ENCODE results near the gene SERPINA5.
"Not testable (repeated sequence)": the region's sequence is repeated elsewhere in the genome, so short reads cannot be mapped to it uniquely, and the experiment has no call there.

The SERPINA5 gene

DNA sequence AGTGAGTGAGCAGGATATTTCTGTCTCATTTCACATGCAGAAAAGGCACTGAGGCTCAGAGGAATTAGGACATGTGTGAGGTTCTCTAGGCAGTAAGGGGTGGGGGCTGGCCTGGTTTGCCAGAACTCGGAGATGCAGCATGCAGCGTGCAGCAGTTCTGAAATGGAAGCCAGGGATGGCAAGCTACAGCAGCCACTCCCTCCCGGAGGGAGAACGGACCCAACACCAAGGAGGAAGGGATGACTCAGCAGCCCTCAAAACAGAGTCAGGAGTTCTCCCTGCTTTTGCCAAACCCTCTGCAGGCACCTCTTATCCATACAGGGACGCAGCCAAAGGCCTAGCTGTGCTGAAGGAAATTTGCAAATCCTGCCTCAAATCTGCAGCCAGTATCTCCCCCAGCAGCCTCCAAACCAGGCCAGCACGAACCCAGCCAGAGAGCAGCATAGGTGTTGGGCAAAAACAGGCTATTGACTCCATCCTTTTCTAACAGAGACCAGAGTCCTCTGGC is 20.7 kb downstream of the SERPINA5 start:
- DNase-seq (ENCODE audit: low spot score), result peak; percentile 90

DNA sequence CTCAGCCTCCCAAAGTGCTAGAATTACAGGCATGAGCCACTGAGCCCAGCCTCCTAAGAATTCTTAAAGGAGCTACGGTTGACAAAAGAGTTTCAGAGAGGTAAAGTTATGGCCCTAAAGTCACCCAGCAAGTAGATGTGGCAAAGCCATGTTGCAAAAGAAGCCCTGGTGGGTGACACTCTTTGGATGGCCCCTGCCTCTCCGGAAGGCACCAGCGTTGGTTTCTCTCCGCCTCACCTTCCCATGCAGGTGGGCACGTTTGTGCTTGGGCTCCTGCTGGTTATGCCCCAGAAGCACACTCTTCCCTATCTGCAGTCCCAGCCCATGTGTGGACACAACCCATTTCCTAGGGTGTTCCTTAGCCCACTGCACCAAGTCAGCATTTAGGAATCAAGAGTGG is 21.5 kb downstream of the SERPINA5 start:
- no peak for DNase-seq (ENCODE audit: low spot score)

DNA sequence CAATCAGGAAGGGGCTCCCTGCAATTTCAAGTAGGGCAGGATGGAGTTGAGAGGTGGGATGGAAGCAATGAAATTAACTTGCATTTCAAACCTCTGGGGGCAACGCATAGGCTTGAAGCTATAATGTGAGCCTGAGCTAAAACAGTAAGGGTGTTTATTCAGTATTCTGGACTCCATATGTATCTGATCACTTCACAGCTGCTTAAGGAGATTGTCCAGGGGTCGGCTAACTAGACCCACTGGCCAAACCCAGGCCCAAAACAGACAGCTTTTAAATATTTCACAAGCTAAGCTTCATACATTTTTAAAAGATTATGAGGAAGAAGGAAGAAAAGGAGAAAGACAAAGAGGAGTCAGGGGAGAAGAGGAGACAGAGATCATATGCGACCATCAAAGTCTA is 24.1 kb downstream of the SERPINA5 start:
- DNase-seq (ENCODE audit: low spot score), result no peak

DNA sequence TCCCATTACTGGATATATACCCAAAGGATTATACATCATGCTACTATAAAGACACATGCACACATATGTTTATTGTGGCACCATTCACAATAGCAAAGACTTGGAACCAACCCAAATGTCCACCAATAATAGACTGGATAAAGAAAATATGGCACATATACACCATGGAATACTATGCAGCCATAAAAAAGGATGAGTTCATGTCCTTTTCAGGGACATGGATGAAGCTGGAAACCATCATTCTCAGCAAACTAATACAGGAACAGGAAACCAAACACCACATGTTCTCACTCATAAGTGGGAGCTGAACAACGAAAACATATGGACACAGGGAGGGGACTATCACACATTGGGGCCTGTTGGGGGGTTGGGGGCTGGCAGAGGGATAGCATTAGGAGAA is 27.7 kb downstream of the SERPINA5 start:
- not testable (repeated sequence) for DNase-seq (ENCODE audit: low spot score)

DNA sequence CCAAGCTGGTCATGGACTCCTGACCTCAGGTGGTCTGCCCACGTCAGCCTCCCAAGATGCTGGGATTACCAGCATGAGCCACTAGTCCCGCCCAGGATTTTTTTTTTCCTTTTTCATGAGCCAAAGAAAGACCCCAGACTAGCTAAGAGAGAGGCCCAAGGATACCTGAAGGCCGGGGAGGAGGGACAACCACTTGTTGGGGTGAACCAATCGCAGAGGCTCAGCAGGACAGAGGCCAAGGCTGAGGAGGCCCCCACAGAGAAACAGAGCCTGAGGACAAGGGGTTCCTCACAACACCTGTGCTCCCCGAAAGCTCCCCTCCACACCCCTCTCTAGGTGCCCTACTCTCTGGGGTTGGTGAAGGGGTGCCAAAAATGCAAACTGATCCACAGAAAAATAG is 30.0 kb downstream of the SERPINA5 start:
- no peak for DNase-seq (ENCODE audit: low spot score)

DNA sequence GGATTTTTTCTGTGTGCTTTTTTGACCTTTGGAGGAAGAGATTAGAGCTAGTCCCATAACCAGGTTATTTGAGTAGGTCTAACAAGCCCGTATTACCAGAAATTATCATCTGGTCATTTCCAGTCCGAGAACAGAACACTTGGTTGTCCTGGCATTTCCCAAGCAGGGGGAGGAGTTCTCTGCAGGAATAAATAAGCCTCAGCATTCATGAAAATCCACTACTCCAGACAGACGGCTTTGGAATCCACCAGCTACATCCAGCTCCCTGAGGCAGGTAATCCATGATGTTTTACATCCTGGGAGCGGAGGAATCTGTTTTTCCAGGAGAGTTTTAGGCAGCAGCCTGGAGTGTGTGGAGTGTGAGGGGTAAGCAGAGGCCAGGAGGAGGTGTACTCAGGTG is 30.9 kb downstream of the SERPINA5 start, which contains the start of gene SERPINA3:
SERPINA3 (plus strand) TSS at position 218 of the 400 bp plus-strand sequence. CDS start 2,051 bp downstream, outside the sequence.
- no peak for DNase-seq (ENCODE audit: low spot score)

DNA sequence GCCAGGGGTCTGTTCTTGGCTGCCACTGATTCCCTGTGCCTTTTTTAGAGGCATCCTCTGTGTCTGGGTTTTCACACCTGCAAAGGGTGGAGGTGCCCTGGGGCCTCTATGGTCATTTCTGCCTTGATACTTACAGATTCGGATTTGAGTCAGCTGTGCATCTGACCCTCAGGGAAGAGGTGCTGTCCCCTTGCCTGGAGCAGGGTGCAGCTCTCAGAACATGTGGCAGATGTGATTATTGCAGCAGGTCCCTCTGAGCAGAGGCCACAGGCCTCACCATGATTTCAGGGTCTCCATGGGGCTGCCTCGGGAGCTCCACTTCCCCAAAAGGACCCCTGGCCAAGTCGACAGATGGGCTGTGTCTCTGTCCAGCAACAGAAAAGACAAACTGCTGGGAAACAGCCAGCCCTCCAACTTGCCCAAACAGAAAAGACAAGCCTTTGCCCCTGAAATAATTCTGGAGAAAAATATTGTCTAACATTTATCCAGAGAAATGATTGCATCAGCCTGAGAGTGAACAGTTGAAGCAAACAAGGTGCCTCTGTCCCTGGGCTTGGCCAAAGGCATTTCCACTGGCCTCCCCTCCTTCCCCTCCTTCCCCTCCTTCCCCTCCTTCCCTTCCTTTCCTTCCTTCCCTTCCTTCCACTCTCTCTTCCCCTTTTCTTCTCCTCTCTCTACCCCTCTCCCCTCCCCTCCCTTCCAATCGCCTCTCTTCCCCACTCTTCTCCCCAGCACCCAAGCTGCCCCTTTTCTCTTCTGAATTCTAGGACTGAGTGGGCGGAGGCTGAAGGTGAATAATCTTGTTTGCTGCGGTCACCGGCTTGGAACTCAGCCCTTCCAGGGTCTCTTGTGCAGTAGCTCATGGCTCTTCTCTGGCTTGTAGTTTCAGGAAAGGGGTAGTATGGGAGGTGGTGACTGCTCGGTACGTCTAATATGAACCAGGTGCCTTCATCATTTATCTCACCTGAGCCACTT is 31.6 kb downstream of the SERPINA5 start:
- no peak for DNase-seq (ENCODE audit: low spot score)

DNA sequence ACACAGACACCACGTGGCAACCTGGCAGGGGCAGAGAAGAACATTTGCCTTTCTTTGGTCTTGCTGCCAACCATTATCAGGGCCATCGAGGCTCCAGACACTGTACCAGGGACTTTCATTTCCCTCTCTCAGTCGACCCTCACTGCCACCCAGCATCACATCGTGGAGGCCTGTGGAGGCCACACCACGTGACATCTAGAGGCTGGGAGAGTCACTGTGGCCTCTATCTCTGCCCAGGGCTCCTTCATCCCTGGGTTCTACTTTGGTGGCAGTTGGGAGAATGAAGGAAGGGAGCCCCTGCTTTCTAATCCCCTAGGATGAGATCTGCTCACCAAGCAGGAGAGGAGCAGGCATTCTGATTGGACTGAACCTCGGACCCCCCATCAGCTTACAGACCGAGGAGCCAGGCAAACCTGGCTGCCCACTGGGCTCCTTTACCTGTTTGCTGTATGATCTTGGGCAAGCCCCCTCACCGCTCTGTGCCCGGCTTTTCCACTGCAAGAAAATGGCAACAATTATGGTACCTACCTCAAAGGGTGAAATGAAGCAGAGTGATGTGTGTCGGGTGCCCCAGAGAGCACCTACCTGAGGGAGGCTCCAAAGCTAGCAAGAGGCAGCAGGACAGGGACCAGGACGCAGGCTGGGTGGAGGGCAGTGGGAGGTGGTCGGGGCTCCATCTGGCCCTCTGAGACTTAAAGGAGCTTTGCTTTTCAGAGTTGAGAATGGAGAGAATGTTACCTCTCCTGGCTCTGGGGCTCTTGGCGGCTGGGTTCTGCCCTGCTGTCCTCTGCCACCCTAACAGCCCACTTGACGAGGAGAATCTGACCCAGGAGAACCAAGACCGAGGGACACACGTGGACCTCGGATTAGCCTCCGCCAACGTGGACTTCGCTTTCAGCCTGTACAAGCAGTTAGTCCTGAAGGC is 32.8 kb downstream of the SERPINA5 start:
- no peak for DNase-seq (ENCODE audit: low spot score)

DNA sequence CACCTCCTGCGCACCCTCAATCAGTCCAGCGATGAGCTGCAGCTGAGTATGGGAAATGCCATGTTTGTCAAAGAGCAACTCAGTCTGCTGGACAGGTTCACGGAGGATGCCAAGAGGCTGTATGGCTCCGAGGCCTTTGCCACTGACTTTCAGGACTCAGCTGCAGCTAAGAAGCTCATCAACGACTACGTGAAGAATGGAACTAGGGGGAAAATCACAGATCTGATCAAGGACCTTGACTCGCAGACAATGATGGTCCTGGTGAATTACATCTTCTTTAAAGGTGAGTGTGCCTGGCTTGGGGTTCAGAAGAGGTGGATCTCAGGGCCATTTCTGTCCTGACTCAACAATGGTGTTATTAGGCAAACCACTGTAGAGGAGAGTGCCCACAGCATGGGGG is 33.6 kb downstream of the SERPINA5 start:
- DNase-seq (ENCODE audit: low spot score), result no peak

DNA sequence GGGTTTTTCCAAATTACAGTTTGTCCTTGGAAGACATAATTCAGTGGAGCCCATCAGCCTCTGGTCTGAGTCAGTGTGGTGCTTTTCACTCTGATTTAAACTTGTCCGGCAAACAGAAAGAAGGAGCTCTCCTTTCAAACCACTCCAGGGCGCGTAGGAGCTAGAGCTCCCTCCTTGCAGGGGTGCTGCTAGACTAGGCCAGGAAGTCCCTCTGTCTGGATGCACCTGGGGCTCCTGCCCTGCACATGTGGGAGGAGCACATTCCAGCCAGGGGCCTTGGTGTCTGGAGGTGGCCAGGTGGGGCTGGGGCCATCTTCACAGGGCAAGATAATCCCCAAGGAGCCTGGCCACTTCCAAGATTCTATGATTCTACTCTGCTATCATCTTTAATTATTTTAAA is 34.0 kb downstream of the SERPINA5 start:
- no peak for DNase-seq (ENCODE audit: low spot score)

DNA sequence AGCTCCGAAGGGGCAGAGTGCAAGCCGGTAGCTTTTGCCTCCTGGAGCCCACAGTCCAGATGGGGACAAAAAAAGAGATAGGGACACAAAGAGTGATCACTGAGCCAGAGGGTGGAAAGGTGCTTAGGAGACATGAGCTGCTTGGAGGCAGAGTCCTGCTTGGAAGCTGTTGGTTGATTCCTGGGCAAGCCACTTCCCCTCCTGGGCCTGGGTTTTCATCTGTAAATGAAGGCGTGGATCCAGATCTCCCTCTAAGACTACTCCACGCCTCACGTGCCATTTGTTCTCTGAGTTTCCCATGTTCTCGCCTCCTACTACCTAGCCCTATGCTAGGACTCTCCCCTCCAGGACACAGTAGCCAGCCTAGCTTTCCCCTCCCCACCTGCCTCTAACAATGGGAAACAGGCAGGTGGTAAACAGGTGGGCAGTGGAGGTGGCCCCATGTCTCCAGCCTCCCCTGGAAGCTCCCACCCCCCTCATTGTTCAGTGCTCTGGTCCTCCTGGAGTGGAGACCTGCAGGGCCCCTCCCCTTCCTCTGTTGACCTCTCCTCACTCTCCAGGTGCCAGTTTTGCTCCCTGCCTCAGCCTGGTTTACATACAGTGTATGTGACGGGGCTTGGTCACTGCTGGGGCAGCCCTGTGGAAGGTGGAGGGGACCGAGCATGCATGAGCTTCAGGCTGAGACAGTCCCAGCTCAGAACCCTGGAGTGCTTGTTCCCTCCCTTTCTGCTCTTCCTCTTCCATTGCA is 34.8 kb downstream of the SERPINA5 start:
- no peak for DNase-seq (ENCODE audit: low spot score)

DNA sequence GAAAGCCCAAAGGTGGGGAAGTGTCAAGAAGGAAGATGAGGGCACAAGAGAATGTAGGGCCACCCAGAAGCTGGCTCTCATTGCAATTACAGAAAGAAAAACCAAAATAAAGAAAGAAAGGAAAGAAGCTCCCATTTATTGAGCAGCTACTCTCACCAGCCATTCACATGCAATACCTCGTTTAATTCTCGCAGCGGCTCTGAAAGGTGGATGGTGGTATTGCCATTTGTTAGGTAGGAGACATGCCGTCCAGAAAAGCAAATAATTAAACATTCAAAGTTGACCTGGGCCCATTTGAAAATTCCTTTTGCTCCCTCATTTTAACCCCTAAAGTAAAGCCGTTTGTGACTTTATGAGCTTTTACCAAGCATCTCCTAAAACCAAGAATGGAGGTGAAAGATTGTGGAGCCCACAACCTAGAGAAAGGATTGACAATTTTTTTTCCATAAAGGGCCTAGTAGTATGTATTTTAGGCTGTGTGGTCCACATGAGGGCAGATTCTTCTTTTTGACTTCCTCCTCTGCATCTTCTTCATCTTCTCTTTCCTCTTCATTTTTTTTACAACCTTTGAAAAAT is 36.2 kb downstream of the SERPINA5 start:
- no peak for DNase-seq (ENCODE audit: low spot score)

DNA sequence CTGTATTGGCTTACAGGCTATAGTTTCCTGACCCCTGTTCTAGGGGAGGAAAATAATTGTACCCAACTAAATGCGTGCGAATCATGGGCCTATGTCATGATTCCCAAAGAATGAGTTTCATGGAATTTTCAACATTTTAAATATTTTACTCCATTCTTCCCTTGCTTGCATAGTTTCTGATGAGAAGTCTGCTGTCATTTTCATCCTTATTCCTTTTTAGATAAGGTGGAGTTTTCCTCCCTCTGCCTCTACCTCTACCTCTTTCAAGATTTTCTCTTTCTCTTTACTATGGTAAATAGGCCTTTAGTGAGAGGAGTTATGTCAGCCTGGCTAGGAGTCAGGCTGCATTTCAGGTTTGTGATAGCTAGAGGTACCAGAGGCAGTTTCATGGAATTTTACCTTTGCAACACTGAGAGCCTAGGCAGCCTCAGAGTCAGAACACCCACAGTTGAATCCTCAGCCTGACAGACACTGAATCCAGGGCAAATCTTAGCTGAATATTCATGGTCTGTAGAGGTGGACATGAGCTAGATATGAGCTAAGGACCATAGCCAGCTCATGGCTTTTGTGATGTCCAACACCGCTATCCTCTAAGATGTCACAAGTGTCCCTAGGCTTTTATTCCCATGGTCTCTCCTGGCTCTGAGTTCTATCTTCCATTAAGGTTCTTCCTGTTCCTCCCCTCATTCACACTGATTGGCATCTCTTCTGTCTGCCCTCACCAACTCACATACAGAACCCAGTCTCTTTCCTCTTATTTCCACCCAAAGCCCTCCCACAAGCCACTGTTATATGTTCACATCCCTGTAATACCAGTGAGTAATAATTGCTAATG is 37.0 kb downstream of the SERPINA5 start:
- no peak for DNase-seq (ENCODE audit: low spot score)

DNA sequence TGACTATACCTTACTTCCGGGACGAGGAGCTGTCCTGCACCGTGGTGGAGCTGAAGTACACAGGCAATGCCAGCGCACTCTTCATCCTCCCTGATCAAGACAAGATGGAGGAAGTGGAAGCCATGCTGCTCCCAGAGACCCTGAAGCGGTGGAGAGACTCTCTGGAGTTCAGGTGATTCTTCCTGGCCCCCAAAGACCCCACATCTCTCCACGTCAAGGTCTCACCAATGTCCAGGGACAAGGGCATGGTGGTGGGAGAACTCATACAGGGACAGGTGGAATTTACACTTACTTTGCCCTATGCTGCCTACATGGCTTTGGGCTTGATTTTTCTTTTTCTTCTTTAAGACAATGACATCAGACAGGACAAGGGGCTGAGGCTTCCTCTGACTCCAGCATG is 38.1 kb downstream of the SERPINA5 start:
- DNase-seq (ENCODE audit: low spot score), result no peak

DNA sequence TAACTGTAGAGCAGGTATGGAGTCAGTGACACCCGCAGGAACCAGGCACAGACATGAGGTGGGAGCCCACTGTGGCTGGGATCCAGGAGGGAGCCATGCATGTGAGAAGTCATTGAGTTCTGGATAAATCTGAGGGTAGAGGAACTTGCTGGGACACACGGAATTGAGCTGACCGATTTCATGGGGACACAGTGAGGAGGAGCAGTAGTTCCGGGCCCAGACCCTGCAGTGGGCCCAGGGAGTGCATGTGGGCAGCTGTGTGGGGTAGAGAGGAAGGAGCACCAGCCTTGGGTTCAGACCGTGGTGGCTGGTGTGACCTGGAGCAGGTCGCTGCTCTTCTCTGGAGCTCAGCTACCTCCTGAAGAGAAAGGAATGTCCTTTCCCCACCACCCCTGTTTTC is 39.4 kb downstream of the SERPINA5 start:
- DNase-seq (ENCODE audit: low spot score), result no peak

DNA sequence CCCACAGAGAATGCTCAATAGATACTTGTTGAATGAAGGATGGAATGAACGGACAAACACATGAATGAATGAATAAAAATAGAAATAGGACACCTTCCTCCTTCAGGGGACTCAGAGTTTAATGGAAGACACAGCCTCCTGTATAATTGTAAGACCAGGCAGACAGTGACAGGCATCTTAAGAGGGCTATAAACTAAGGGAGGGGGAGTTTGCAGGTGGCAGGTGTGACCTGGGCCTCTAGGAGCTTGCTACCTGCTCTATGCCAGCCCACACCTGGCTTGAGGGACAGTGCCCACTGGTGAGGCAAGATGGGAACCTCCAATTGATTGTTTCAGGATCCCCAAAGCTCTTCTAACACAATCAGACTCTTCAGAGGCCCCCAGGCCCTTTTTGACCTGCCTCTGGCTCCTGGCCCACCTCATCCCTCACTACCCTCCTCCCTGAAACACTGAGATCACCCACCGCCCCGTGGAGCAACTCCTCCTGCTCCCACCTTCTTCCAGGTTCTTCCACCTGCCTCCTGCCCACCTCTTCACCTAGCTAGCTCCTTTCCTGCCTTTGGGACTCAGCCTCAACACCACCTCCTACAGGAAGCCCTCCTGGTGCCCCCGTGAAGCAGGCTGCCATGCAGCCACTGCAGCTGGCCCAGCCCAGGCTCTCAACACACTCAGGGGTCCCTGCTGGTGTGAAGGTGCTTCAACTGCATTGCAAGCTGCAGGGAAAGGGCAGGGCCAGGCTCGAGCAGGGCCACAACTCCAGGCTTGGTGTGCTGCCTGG is 40.3 kb downstream of the SERPINA5 start:
- no peak for DNase-seq (ENCODE audit: low spot score)

DNA sequence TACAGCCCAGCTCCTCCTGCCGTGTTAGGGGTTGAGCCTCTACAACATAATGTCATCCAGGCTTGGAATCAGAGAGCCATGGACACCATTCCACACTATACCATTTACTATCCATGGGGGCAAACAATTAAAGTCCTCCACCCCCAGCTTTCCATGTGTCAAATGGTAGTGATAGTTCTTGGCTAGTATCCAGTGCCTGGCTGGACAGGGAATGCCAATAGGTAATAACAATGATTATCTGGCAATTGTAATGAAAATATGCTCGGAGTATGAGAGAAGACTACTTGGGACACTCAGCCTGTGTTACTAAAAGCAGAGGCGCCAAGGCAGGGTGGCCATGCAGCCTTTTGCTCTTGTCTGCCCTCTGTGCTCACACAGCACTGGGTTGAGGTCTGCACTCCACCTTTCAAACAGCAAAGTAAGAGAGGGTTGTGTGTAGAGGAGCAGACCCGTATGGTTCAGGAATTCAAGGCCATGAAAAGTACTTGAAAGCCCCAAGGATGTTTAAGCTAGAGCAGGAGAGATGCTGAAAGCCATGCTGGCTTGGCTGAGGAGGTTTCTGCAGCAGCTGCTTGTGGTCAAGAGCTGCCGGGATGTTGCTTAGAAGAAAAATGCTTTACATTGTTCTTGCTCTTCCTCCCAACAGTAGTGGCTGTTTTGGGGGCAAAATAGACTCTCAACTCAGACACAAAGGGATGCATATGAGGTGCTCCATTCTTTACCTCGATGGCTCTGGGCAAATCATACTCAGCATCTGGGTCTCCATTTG is 41.6 kb downstream of the SERPINA5 start:
- DNase-seq (ENCODE audit: low spot score), result no peak

DNA sequence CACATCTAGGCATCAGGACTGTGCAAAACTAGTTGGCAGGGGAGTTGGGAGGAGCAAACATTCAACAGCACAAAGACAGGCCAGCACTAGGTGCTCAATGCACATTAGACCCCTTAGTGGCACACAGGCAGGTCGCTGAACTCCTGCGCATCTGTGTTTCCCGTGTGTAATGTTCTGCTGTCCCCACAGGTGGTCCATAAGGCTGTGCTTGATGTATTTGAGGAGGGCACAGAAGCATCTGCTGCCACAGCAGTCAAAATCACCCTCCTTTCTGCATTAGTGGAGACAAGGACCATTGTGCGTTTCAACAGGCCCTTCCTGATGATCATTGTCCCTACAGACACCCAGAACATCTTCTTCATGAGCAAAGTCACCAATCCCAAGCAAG is 42.2 kb downstream of the SERPINA5 start:
- no peak for DNase-seq (ENCODE audit: low spot score)
